Left renal cortex interstitium (tissue), 4 donors: Measurements from ENCODE around the gene ACRBP. TPM values are rescaled to one million over a fixed set of nuclear protein-coding genes. Genes with fewer than 3 reads are reported as not detected.
A peak's percentile ranks its signal among the peaks of the same experiment; 100 is the strongest.

Experiments
- DNase-seq, 4 donors: peaks; one replicate each; pipeline ENCODE4 v3.0.0-alpha.2; 2013; ENCODE audit warnings: low read depth in 4 of 4, low spot score in 2 of 4, missing footprints in 1 of 4
- polyA plus RNA-seq, 4 donors: library from polyadenylated mRNA; unstranded; fragments of 120-200 nt; gene quantifications; one replicate each; pipeline ENCODE4 v1.2.1, GENCODE V29; 2013; ENCODE audit not compliant: insufficient read length in 4 of 4

ACRBP gene
- 1 to 10 TPM; 2.4 to 6.6 (median 5.0) TPM for polyA plus RNA-seq

DNA sequence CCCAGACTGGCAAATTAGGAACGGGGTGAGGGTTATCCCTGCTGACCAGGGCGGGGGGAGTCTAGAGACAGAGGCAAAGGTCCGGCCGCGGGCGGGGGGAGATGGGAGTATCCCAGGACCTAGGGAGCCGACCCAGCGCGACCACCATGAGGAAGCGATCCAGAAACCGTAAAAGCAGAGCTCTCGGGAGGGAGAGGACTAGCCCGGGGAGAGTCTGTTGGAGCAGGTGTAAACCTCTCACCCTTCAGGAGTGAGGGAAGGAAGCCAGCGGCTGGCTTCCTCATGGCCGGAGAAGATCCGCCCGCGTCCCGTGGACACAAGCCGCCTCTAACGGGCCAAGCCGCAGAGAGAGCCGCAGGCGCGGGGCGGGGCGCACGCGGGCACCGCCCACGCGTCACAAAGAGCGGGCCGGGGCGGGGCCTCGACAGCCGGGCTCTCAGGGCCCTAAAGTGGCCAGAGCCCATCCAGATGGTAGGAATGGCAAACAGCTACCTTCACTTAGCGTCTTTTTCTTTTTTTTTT, at the start of gene ACRBP:
ACRBP (minus strand) TSS at position 350 of the 522 bp plus-strand sequence; CDS start at position 284, 66 bp downstream.
- DNase-seq: peak in 2 of 4 donors; percentile 54 to 56

- DNase-seq: no peak
Measured at GRCh38 chr12:6695313-6696045, 48.2 kb upstream of the ACRBP start.

DNA sequence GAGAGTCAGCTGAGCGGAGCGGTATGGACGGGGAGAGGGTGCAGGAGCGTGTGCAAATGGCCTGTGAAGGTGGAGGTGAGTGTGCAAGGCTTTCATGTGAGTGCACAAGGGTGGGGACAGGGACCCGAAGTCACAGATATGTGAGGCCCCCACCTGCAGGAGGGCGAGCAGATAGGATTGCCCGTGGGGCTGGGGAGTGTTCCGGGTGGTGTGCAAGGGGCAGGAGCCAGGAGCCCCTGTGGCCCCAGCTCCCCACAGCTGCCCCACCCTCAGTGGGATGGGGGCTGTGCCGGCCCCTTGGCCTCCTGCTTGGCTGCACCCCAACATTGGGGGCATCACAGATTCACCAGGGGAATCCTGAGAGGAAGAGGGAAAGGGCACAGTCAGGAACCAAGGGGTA, 47.5 kb upstream of the ACRBP start:
- no peak for DNase-seq

DNA sequence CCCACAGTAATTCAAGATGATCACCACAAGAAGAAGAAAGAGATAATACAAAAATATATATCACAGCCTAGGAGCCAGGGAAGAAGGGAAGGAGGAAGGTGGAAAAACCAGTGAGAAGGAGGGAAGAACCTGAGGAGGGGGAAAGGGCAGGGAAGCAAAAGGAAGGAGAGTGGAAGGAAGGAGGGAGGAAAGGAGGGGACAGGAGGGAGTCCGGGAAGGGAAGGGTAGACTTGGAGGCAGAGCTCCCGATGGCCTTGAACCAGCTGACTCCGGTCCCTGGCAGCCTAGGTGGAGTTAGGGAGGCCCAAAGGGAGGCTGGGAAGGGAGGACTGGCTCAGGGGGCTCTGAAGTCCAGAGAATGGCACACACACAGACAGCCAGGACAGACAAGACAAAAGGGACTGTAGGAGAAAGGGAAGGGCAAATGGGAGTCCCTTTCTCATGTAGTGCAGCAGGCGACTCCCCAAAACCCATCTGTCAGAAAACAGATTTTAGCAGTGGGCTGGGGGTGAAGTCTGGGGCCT, 46.7 kb upstream of the ACRBP start:
- no peak for DNase-seq

- DNase-seq: no peak
Measured at GRCh38 chr12:6692888-6693287, 45.7 kb upstream of the ACRBP start.

GRCh38 chr12:6691473-6691872, 44.2 kb upstream of the ACRBP start:
- no peak for DNase-seq

DNA sequence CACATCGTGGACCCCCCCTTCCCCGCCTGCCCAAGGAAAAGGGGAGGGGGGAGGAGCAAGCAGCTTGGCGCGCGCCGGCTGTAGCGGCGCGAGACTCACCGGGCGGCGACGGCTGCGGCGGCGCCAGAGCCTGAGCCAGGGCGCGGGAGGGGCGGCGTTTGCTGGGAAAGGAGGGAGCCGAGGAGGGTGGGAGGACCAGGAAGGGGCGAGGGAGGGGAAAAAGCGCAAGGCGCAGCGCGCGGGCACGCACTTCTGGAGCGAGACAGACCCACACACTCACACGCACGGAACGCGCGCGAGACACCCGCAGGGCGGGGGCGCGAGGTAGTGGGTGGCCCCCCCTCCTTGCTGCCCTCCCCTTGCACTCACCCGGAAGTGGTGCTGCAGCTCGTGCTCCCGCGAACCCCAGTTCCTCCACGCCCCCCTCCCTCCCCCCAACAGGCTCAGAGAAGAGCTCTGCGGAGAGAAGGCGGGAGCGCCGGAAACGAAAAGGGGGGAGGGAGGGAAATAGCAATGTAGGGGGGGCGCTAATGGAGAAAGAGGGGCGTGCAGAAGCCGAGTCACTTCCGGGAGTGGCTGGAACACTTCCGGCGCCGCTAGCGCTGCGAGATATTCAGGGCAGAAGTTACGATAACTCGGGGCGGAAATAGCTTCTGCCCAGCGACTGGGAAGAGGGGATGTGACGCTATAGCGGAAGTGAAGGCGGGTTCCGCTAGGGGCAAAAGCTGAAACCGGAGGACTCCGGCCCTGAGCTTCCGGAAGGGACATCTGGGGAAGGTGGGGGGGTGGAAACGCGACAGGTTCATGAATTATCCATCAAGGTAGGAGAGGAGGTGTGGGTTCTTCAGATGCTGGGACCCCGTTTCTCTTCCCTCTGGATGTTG, 42.0 kb upstream of the ACRBP start, which contains the start of gene ZNF384:
ZNF384 (minus strand) TSS at position 377 of the 884 bp plus-strand sequence. CDS start 9,855 bp downstream, outside the sequence.
- peak; percentile 95 to 99 (median 97) for DNase-seq

DNA sequence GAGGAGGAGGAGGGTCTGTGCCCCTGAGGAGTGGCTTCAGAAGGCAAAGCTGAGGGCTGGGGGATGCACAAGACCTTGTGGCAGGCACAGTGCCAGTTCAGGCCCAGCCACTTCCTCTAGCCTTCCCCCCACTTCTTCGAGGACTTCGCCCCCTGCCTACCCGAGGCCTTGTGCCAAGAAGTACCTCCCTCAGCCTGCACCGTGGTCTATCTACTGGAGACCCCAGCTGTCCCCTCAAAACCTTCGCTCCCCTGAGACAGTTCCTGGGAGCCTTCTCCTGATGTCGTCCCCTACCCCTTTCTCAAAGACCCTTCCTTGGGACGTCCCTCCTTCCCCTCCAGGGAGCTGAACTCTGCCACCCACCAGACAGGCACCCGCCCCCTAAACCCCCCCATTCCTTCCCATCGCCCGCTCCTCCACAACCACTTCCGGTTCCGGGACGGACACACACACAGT, 41.3 kb upstream of the ACRBP start:
- peak in 1 of 4 donors; percentile 81 for DNase-seq

- no peak for DNase-seq
Measured at GRCh38 chr12:6685814-6686213, 38.6 kb upstream of the ACRBP start.

GRCh38 chr12:6684609-6685008, 37.4 kb upstream of the ACRBP start:
- no peak for DNase-seq

- DNase-seq: no peak
Measured at GRCh38 chr12:6676962-6677361, 29.7 kb upstream of the ACRBP start.

DNA sequence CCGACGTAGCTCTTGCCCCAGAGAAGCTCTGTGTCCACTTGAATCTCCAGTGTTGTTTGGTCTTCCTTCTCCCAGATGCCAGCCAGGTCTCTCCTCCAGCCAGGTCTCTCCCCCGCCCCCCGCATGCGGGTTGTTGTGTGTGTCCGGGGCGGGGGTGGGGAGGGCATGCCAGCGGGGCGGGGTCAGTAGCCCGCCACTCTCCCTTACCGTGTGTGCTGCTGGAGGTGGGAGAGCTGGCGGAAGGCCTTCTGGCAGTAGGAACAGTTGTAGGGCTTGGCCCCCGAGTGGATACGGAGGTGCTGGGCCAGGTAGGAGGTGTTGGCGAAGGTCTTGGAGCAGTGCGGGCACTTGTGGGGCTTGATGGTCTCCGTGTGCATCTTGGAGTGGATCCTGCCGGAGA, 24.9 kb upstream of the ACRBP start:
- DNase-seq: no peak

DNA sequence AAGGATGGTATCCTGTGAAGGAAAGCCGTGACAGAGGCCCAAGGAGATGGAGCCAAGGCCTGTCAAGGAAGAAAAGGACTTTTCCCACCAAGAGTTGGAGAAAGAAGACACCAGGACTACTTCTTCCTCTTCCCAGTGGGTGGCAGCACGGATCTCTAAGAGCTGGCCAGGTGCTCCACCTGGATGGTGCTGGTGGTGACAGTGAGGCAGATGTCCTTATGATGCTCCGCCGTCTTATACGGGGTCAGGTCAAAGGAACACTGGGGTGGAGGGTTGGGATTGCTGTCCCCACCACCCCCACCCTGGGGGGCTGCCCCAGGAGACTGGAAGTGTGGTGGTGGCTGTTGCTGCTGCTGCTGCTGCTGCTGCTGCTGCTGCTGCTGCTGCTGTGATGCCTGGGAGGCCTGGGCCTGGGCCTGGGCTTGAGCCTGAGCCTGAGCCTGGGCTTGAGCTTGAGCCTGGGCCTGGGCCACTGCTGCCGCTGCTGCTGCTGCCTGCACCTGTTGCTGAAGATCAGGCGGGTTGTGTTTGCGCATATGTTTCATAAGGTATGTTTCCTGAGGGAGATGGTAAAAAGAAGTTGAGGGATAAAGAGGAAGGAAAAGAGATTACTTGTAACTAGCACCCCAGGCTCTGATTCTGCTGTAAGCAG, 20.5 kb upstream of the ACRBP start:
- DNase-seq: no peak

GRCh38 chr12:6666211-6666610, 19.0 kb upstream of the ACRBP start:
- DNase-seq: no peak

- DNase-seq: no peak
Measured at GRCh38 chr12:6664902-6665301, 17.7 kb upstream of the ACRBP start.

GRCh38 chr12:6662906-6663742, 15.9 kb upstream of the ACRBP start, which contains the start of gene ING4:
ING4 (minus strand) TSS chr12:6663119; CDS start chr12:6663101, 18 bp downstream.
- DNase-seq: peak; percentile 94 to 99 (median 98)

DNA sequence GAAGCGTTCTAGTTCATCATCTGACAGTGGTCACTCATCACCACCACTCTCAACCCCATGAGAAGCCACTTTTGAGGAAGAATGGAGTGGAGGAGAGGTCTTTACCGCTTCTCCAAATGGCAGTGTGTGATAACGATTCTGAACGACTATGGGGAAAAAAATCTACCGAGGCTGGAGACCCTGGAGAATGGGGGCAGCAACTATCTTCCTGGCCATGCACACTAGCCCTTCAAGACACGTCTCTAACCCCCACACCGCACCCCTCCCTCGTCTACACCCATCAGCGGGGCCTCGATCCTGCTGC, 15.3 kb upstream of the ACRBP start:
- DNase-seq: no peak

DNA sequence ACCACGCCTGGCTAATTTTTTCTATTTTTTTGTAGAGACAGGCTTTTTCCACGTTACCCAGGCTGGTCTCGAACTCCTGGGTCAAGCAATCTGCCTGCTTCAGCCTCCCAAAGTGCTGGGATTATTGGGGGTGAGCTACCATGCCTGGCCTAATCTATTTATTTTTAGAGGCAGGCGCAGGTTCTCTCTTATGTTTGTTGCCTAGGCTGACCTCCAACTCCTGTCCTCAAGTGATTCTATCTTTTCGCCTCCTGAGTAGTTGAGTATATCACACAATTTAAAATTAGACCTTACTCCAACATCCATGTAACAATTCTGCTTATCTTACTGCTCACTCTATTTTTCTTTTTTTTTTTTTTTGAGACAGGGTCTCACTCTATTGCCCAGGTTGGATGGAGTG, 6.8 kb upstream of the ACRBP start:
- no peak for DNase-seq

GRCh38 chr12:6653342-6653741, 6.1 kb upstream of the ACRBP start:
- DNase-seq: no peak

DNA sequence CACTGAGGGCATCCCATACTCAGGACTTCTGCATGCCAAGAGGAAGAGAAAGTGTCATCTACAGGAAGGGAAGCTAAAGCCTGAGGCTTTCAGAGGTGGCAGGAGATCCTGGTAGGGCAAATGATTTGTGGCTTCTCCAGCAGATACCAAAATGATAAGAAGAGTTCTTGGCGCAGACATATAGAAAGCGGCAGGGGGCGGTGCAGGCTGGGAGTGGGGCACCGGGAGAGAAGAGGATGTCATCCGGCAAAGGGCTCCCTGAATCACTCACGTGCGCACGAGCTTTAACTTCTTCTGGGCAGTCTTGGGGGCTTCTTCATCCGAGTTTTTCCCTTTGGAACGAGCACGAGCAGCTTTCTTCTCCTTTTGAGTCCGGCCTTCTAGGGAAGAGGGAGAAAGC, 5.2 kb upstream of the ACRBP start:
- no peak for DNase-seq
